Gastrocnemius medialis (tissue), 4 donors: ENCODE results near the gene RNU5B-1.

Source experiments
- CTCF ChIP-seq, 5 experiments: fragments of 450-650 bp in 3 of 5; fragments of 200-600 bp in 2 of 5; sonication (generic) in 2 of 5; IDR thresholded peaks in 4 of 5; conservative IDR thresholded peaks in 1 of 5; 1 replicate in 4 of 5; 2 replicates in 1 of 5; pipeline ENCODE4 v1.5.1; 2016 to 2019; ENCODE audit warnings: antibody characterized with exemption in 5 of 5, mild to moderate bottlenecking in 3 of 5, moderate library complexity in 3 of 5
- POLR2A ChIP-seq, 2 donors: fragments of 450-650 bp; IDR thresholded peaks; one replicate each; pipeline ENCODE4 v1.6.1; 2017; ENCODE audit warnings: antibody characterized with exemption in 2 of 2, mild to moderate bottlenecking in 2 of 2, moderate library complexity in 2 of 2

GRCh38 chr15:65333856-65334255 is 29.4 kb downstream of the RNU5B-1 start:
- TF ChIP-seq CTCF (IDR thresholded peaks at IDR 0.05 in 4 of 5, conservative IDR thresholded peaks at IDR 0.05 in 1 of 5) = no peak
- no peak for TF ChIP-seq POLR2A (IDR thresholded peaks at IDR 0.05)
